ENCODE results near the gene RXFP4.

RXFP4 gene

GRCh38 chr1:155951753-155952504 lies 10.5 kb downstream of the RXFP4 start:
- DNase-seq: no peak
- H3K4me1 ChIP-seq (ENCODE audit: control extremely low read depth in 1 of 4, control insufficient read depth in 4 of 4, insufficient read depth in 4 of 4, low read length in 3 of 4): peaks cover 0 to 5% (median 4%) of the 10 kb centered on the region in 4 experiments
- ChIA-PET POLR2A (interaction anchor here (0.5 to 1.5 kb wide), 3 partner anchors 16 to 57 kb away, joined by 3 to 5 read pairs (median 3); no protein-coding TSS in a partner anchor), CTCF (interaction anchor here (0.9 to 4.0 kb wide), 8 partner anchors 9 to 115 kb away, joined by 3 to 18 read pairs (median 5); no protein-coding TSS in a partner anchor)
- WGBS (ENCODE audit: insufficient coverage): 100% methylated on average over 3 of the region's 6 CpGs
- H3K27me3 ChIP-seq (replicated peaks in 2 of 5; ENCODE audit: control insufficient read depth in 4 of 5, insufficient read depth in 5 of 5, low read length in 4 of 5): no peaks in the 10 kb centered on the region
- no peaks in the 10 kb centered on the region for H3K9me3 ChIP-seq (ENCODE audit: control extremely low read depth in 1 of 5, control insufficient read depth in 4 of 5, insufficient read depth in 2 of 5, low read depth in 1 of 5, low read length in 4 of 5)
- no peak overlapping the region for H3K4me3 ChIP-seq (ENCODE audit: control insufficient read depth in 1 of 7, extremely low read depth in 1 of 7, insufficient read depth in 4 of 7, low read depth in 2 of 7, low read length in 6 of 7)
- peaks cover 14 to 88% (median 70%) of the 10 kb centered on the region in 4 experiments for H3K36me3 ChIP-seq (ENCODE audit: control insufficient read depth in 4 of 4, insufficient read depth in 4 of 4, low read length in 3 of 4)
- peak overlapping the region in 1 of 2 experiments; percentile 11 for H3K27ac ChIP-seq (ENCODE audit: insufficient read depth in 1 of 2, low read depth in 1 of 2, low read length in 2 of 2, poor library complexity in 1 of 2, severe bottlenecking in 2 of 2)

- peak overlapping the region in 1 of 2 experiments; percentile 11 for H3K27ac ChIP-seq (ENCODE audit: insufficient read depth in 1 of 2, low read depth in 1 of 2, low read length in 2 of 2, poor library complexity in 1 of 2, severe bottlenecking in 2 of 2)
- H3K36me3 ChIP-seq (ENCODE audit: control insufficient read depth in 4 of 4, insufficient read depth in 4 of 4, low read length in 3 of 4): peaks cover 17 to 88% (median 70%) of the 10 kb centered on the region in 4 experiments
- H3K4me3 ChIP-seq (ENCODE audit: control insufficient read depth in 1 of 7, extremely low read depth in 1 of 7, insufficient read depth in 4 of 7, low read depth in 2 of 7, low read length in 6 of 7): no peak overlapping the region
- no peaks in the 10 kb centered on the region for H3K9me3 ChIP-seq (ENCODE audit: control extremely low read depth in 1 of 5, control insufficient read depth in 4 of 5, insufficient read depth in 2 of 5, low read depth in 1 of 5, low read length in 4 of 5)
- ChIA-PET CTCF (interaction anchor here (1.7 to 4.0 kb wide), 3 partner anchors 10 to 16 kb away, joined by 6 to 18 read pairs (median 17); no protein-coding TSS in a partner anchor), POLR2A (interaction anchor here (0.5 to 1.5 kb wide), 2 partner anchors 15 to 58 kb away, joined by 3 read pairs; no protein-coding TSS in a partner anchor)
- no peaks in the 10 kb centered on the region for H3K27me3 ChIP-seq (replicated peaks in 2 of 5; ENCODE audit: control insufficient read depth in 4 of 5, insufficient read depth in 5 of 5, low read length in 4 of 5)
- H3K4me1 ChIP-seq (ENCODE audit: control extremely low read depth in 1 of 4, control insufficient read depth in 4 of 4, insufficient read depth in 4 of 4, low read length in 3 of 4): peaks cover 0 to 2% (median 0%) of the 10 kb centered on the region in 4 experiments
- DNase-seq: no peak
- WGBS (ENCODE audit: insufficient coverage): 94% methylated on average over 9 of the region's 13 CpGs
These were observed 11.1 kb downstream of the RXFP4 start for GRCh38 chr1:155952505-155952890.

- Histone ChIP-seq H3K27ac (ENCODE audit: insufficient read depth in 1 of 2, low read depth in 1 of 2, low read length in 2 of 2, poor library complexity in 1 of 2, severe bottlenecking in 2 of 2) (no peak overlapping the region), H3K27me3 (replicated peaks in 2 of 5; ENCODE audit: control insufficient read depth in 4 of 5, insufficient read depth in 5 of 5, low read length in 4 of 5) (no peaks in the 10 kb centered on the region), H3K36me3 (ENCODE audit: control insufficient read depth in 4 of 4, insufficient read depth in 4 of 4, low read length in 3 of 4) (peaks cover 23 to 89% (median 71%) of the 10 kb centered on the region in 4 experiments), H3K9me3 (ENCODE audit: control extremely low read depth in 1 of 5, control insufficient read depth in 4 of 5, insufficient read depth in 2 of 5, low read depth in 1 of 5, low read length in 4 of 5) (no peaks in the 10 kb centered on the region), H3K4me3 (ENCODE audit: control insufficient read depth in 1 of 7, extremely low read depth in 1 of 7, insufficient read depth in 4 of 7, low read depth in 2 of 7, low read length in 6 of 7) (no peak overlapping the region), H3K4me1 (ENCODE audit: control extremely low read depth in 1 of 4, control insufficient read depth in 4 of 4, insufficient read depth in 4 of 4, low read length in 3 of 4) (no peaks in the 10 kb centered on the region)
- CTCF ChIA-PET: interaction anchor here (0.7 to 3.6 kb wide), 10 partner anchors 9 to 653 kb away, joined by 3 to 17 read pairs (median 6); no protein-coding TSS in a partner anchor
- no peak for DNase-seq
- 100% methylated on average over 3 of the region's 3 CpGs for WGBS (ENCODE audit: insufficient coverage)
- POLR2A ChIA-PET: interaction anchor here (0.7 kb wide), 1 partner anchor 20 kb away, joined by 4 read pairs; no protein-coding TSS in a partner anchor
These were observed 13.2 kb downstream of the RXFP4 start for GRCh38 chr1:155954645-155955044.

GRCh38 chr1:155957411-155957915 lies 16.0 kb downstream of the RXFP4 start:
- WGBS (ENCODE audit: insufficient coverage): 96% methylated on average over 12 of the region's 12 CpGs
- ChIA-PET CTCF (interaction anchor here (1.0 to 3.0 kb wide), 8 partner anchors 9 to 33 kb away, joined by 3 to 19 read pairs (median 6); no protein-coding TSS in a partner anchor), POLR2A (interaction anchor here (0.6 kb wide), 1 partner anchor 19 kb away, joined by 3 read pairs; no protein-coding TSS in a partner anchor)
- Histone ChIP-seq H3K36me3 (ENCODE audit: control insufficient read depth in 4 of 4, insufficient read depth in 4 of 4, low read length in 3 of 4) (peaks cover 37 to 91% (median 69%) of the 10 kb centered on the region in 4 experiments), H3K4me1 (ENCODE audit: control extremely low read depth in 1 of 4, control insufficient read depth in 4 of 4, insufficient read depth in 4 of 4, low read length in 3 of 4) (peaks cover 0 to 4% (median 0%) of the 10 kb centered on the region in 4 experiments), H3K4me3 (ENCODE audit: control insufficient read depth in 1 of 7, extremely low read depth in 1 of 7, insufficient read depth in 4 of 7, low read depth in 2 of 7, low read length in 6 of 7) (no peak overlapping the region), H3K27ac (ENCODE audit: insufficient read depth in 1 of 2, low read depth in 1 of 2, low read length in 2 of 2, poor library complexity in 1 of 2, severe bottlenecking in 2 of 2) (no peak overlapping the region), H3K9me3 (ENCODE audit: control extremely low read depth in 1 of 5, control insufficient read depth in 4 of 5, insufficient read depth in 2 of 5, low read depth in 1 of 5, low read length in 4 of 5) (no peaks in the 10 kb centered on the region), H3K27me3 (replicated peaks in 2 of 5; ENCODE audit: control insufficient read depth in 4 of 5, insufficient read depth in 5 of 5, low read length in 4 of 5) (no peaks in the 10 kb centered on the region)
- DNase-seq: no peak

- Histone ChIP-seq H3K9me3 (ENCODE audit: control extremely low read depth in 1 of 5, control insufficient read depth in 4 of 5, insufficient read depth in 2 of 5, low read depth in 1 of 5, low read length in 4 of 5) (no peaks in the 10 kb centered on the region), H3K4me3 (ENCODE audit: control insufficient read depth in 1 of 7, extremely low read depth in 1 of 7, insufficient read depth in 4 of 7, low read depth in 2 of 7, low read length in 6 of 7) (no peak overlapping the region), H3K4me1 (ENCODE audit: control extremely low read depth in 1 of 4, control insufficient read depth in 4 of 4, insufficient read depth in 4 of 4, low read length in 3 of 4) (peaks cover 0 to 15% (median 5%) of the 10 kb centered on the region in 4 experiments), H3K36me3 (ENCODE audit: control insufficient read depth in 4 of 4, insufficient read depth in 4 of 4, low read length in 3 of 4) (peaks cover 36 to 89% (median 67%) of the 10 kb centered on the region in 4 experiments), H3K27ac (ENCODE audit: insufficient read depth in 1 of 2, low read depth in 1 of 2, low read length in 2 of 2, poor library complexity in 1 of 2, severe bottlenecking in 2 of 2) (peak overlapping the region in 1 of 2 experiments; percentile 12), H3K27me3 (replicated peaks in 2 of 5; ENCODE audit: control insufficient read depth in 4 of 5, insufficient read depth in 5 of 5, low read length in 4 of 5) (no peaks in the 10 kb centered on the region)
- WGBS (ENCODE audit: insufficient coverage): 100% methylated on average over 1 of the region's 3 CpGs
- ChIA-PET CTCF (interaction anchor here (0.8 to 11.9 kb wide), 5 partner anchors 11 to 34 kb away, joined by 3 to 208 read pairs (median 4); partner anchors contain the start of gene ARHGEF2), POLR2A (interaction anchor here (0.7 kb wide), 1 partner anchor 12 kb away, joined by 5 read pairs; no protein-coding TSS in a partner anchor)
- no peak for DNase-seq
These were observed 18.8 kb downstream of the RXFP4 start for GRCh38 chr1:155960081-155960745.

GRCh38 chr1:155961937-155962336 lies 20.5 kb downstream of the RXFP4 start:
- POLR2A ChIA-PET: interaction anchor here (1.0 to 1.8 kb wide), 2 partner anchors 13 to 15 kb away, joined by 3 to 8 read pairs; no protein-coding TSS in a partner anchor
- peak overlapping the region in 1 of 2 experiments; percentile 40 for H3K27ac ChIP-seq (ENCODE audit: insufficient read depth in 1 of 2, low read depth in 1 of 2, low read length in 2 of 2, poor library complexity in 1 of 2, severe bottlenecking in 2 of 2)
- no peaks in the 10 kb centered on the region for H3K9me3 ChIP-seq (ENCODE audit: control extremely low read depth in 1 of 5, control insufficient read depth in 4 of 5, insufficient read depth in 2 of 5, low read depth in 1 of 5, low read length in 4 of 5)
- H3K36me3 ChIP-seq (ENCODE audit: control insufficient read depth in 4 of 4, insufficient read depth in 4 of 4, low read length in 3 of 4): peaks cover 43 to 90% (median 74%) of the 10 kb centered on the region in 4 experiments
- DNase-seq: peak in 2 of 3 donors; percentile 31 to 53
- H3K4me1 ChIP-seq (ENCODE audit: control extremely low read depth in 1 of 4, control insufficient read depth in 4 of 4, insufficient read depth in 4 of 4, low read length in 3 of 4): peaks cover 0 to 28% (median 13%) of the 10 kb centered on the region in 4 experiments
- 36% methylated on average over 9 of the region's 14 CpGs for WGBS (ENCODE audit: insufficient coverage)
- no peaks in the 10 kb centered on the region for H3K27me3 ChIP-seq (replicated peaks in 2 of 5; ENCODE audit: control insufficient read depth in 4 of 5, insufficient read depth in 5 of 5, low read length in 4 of 5)
- H3K4me3 ChIP-seq (ENCODE audit: control insufficient read depth in 1 of 7, extremely low read depth in 1 of 7, insufficient read depth in 4 of 7, low read depth in 2 of 7, low read length in 6 of 7): no peak overlapping the region
- CTCF ChIA-PET: interaction anchor here (1.0 to 11.9 kb wide), 6 partner anchors 10 to 104 kb away, joined by 3 to 208 read pairs (median 12); partner anchors contain the start of gene ARHGEF2

Data from common myeloid progenitor, CD34-positive (primary cell).